ENCODE measurements around the gene NKAPD1. TPM values are rescaled to one million over a fixed set of nuclear protein-coding genes. Genes with fewer than 3 reads are reported as not detected.

Gene NKAPD1
- total and polyA plus RNA-seq, 2 of the 13 experiments (the other 11 are each of a cell fraction or from before 2014, with no cell fraction given), result 11.2 to 22.5 TPM

DNA sequence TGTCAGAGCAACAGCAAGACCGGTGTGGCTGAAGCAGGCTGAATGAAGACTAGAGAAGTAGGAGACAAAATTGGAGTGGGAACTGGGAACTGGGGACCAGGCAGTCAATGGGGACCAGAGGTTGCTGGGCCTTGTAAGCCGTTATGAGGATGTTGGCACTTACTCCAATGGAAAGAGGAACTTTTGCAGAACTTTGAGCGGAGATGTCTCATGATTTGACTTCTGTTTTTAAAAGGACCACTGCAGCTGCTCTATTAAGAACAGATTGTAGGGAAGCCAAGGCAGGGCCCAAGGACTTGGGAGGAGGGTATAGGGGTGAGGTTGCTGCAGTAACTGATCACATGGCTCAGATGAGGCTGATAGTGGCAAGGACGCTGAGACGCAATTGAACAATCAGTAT lies 55.6 kb downstream of the NKAPD1 start (continued):
- TF ChIP-seq PRDM15 (CRISPR knock-in tag; IDR thresholded peaks at IDR 0.05) (no peak), CENPX (CRISPR knock-in tag; IDR thresholded peaks at IDR 0.05) (no peak), ZNF547 (CRISPR knock-in tag; IDR thresholded peaks at IDR 0.05) (no peak), THAP7 (CRISPR knock-in tag; IDR thresholded peaks at IDR 0.05) (no peak)
- TF ChIP-seq, protein P1, sequence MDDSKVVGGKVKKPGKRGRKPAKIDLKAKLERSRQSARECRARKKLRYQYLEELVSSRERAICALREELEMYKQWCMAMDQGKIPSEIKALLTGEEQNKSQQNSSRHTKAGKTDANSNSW (CRISPR knock-in tag; IDR thresholded peaks at IDR 0.05; ENCODE audit: borderline replicate concordance), result no peak
- TF ChIP-seq, protein P2, sequence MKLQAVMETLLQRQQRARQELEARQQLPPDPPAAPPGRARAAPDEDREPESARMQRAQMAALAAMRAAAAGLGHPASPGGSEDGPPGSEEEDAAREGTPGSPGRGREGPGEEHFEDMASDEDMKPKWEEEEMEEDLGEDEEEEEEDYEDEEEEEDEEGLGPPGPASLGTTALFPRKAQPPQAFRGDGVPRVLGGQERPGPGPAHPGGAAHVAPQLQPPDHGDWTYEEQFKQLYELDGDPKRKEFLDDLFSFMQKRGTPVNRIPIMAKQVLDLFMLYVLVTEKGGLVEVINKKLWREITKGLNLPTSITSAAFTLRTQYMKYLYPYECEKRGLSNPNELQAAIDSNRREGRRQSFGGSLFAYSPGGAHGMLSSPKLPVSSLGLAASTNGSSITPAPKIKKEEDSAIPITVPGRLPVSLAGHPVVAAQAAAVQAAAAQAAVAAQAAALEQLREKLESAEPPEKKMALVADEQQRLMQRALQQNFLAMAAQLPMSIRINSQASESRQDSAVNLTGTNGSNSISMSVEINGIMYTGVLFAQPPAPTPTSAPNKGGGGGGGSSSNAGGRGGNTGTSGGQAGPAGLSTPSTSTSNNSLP (IDR thresholded peaks at IDR 0.05; ENCODE audit: low read depth, low read length), result no peak

- intact Hi-C loops (cut with micrococcal nuclease; ENCODE audit: unreplicated experiment), result no loop called here
These were observed 58.6 kb downstream of the NKAPD1 start for GRCh38 chr11:112132737-112133136.

More at GRCh38 chr11:112132737-112133136, 58.6 kb downstream of the NKAPD1 start:
- WGBS (ENCODE audit: low lambda C conversion rate), result 21% methylated on average over 2 of the region's 2 CpGs
- H2AFZ ChIP-seq (ENCODE audit: low read length), result no peak overlapping the region
- H3K79me2 ChIP-seq (ENCODE audit: insufficient read depth, low read length), result no peaks in the 10 kb centered on the region
- BruUV-seq (replicated peaks), result no TSS peak
- FAIRE-seq (no peak), DNase-seq (ENCODE audit: low spot score) (no peak), ATAC-seq (no peak)
- no peaks in the 10 kb centered on the region for H3K36me3 ChIP-seq (replicated peaks in 1 of 2; ENCODE audit: control insufficient read depth in 1 of 2, insufficient read depth in 2 of 2, low read length in 2 of 2)
- in situ Hi-C loops (cut with HindIII; ENCODE audit: extremely low pct_ligation_motif_present, low pct_unique_long_range_greater_than_20kb), result no loop called here
- TF ChIP-seq TCF7 (IDR thresholded peaks at IDR 0.05; ENCODE audit: low read depth) (no peak), HHEX (CRISPR knock-in tag; IDR thresholded peaks at IDR 0.05) (no peak), ZNF382 (CRISPR knock-in tag; IDR thresholded peaks at IDR 0.05; ENCODE audit: borderline replicate concordance) (no peak), TAF1 (CRISPR knock-in tag; IDR thresholded peaks at IDR 0.05) (no peak), ZNF256 (CRISPR knock-in tag; conservative IDR thresholded peaks at IDR 0.05) (no peak)
- no peaks in the 10 kb centered on the region for H3K9me3 ChIP-seq (ENCODE audit: low read length)
- H3K27me3 ChIP-seq (ENCODE audit: control insufficient read depth in 1 of 2, insufficient read depth in 2 of 2, low read length in 2 of 2), result no peaks in the 10 kb centered on the region
- no peak overlapping the region for H3K9ac ChIP-seq (ENCODE audit: insufficient read depth, low read depth, low read length)
- no peak overlapping the region for H3K4me3 ChIP-seq (replicated peaks in 1 of 3; ENCODE audit: insufficient read depth in 1 of 3, low read depth in 2 of 3, low read length in 3 of 3)
- ChIA-PET CTCF (ENCODE audit: low intra/inter-chr PET ratio, low total read pairs) (no interaction called here), POLR2A (no interaction called here)
- H3K27ac ChIP-seq (ENCODE audit: extremely low read length, insufficient read depth, low read length), result no peak overlapping the region
- no peak overlapping the region for H3K4me2 ChIP-seq (ENCODE audit: low read depth, low read length)
- H3K4me1 ChIP-seq (ENCODE audit: insufficient read depth, low read length), result no peaks in the 10 kb centered on the region
- no peaks in the 10 kb centered on the region for H4K20me1 ChIP-seq (ENCODE audit: insufficient read depth, low read length)
